HepG2 (cell line): ENCODE measurements around the gene TNFRSF18. TPM values are rescaled to one million over a fixed set of nuclear protein-coding genes. Genes with fewer than 3 reads are reported as not detected.

Experiments used
- ATAC-seq: fragments of 200-7000 bp; cut with Tn5 transposase; 3 replicates; pipeline ENCODE4 v1.9.1; 2020; ENCODE audit warnings: mild to moderate bottlenecking, moderate library complexity
- BruUV-seq: library from RNA; stranded (reverse); fragments of 400-500 nt; replicated peaks from 2 replicates; lab custom pipeline; 2021; lab: Mats Ljungman, UMichigan
- CTCF ChIA-PET: fragments of 300-600 bp; formaldehyde crosslinking; extraction: SDS; loops from one replicate; lab custom pipeline; 2021; ENCODE audit warnings: low total read pairs, inconsistent platforms, low intra/inter-chr PET ratio; lab: Yijun Ruan, JAX
- POLR2A ChIA-PET: fragments of 350-600 bp; sonication (Branson Sonifier 250); formaldehyde crosslinking; loops from one replicate; lab custom pipeline; 2020; ENCODE audit warnings: antibody characterized with exemption, inconsistent platforms; lab: Yijun Ruan, JAX
- DNase-seq: peaks from one replicate; pipeline ENCODE4 v3.0.0-alpha.2; 2015; ENCODE audit warnings: low spot score
- FAIRE-seq: peaks from 3 replicates; lab custom pipeline; 2011; peaks lifted over from hg19 to GRCh38; lab: Jason Lieb, UNC
- H2AFZ ChIP-seq: one replicate; pipeline ENCODE4 v1.6.1; 2011; ENCODE audit warnings: low read length, inconsistent platforms
- H3K27ac ChIP-seq: fragments of 300-600 bp; 3 replicates; pipeline ENCODE4 v1.8.0; 2011; ENCODE audit warnings: mixed run types, mild to moderate bottlenecking, mixed read lengths, low read length, inconsistent platforms; ENCODE audit not compliant: insufficient read depth; ENCODE audit errors: extremely low read length
- H3K27me3 ChIP-seq, 2 experiments: fragments of 200-600 bp in 1 of 2; 2 replicates in 1 of 2; 3 replicates in 1 of 2; pipeline versions ENCODE4 v1.6.0 to v1.8.0; 2011; ENCODE audit warnings: low read length in 2 of 2, mild to moderate bottlenecking in 2 of 2, moderate library complexity in 2 of 2, inconsistent platforms in 1 of 2; ENCODE audit not compliant: insufficient read depth in 2 of 2, control insufficient read depth in 1 of 2
- H3K36me3 ChIP-seq, 2 experiments: fragments of 200-600 bp in 1 of 2; replicated peaks in 1 of 2; 2 replicates in 1 of 2; 3 replicates in 1 of 2; pipeline versions ENCODE4 v1.5.1 to v1.8.0; 2011; ENCODE audit warnings: low read length in 2 of 2, inconsistent platforms in 1 of 2; ENCODE audit not compliant: insufficient read depth in 2 of 2, control insufficient read depth in 1 of 2
- H3K4me1 ChIP-seq: 2 replicates; pipeline ENCODE4 v1.5.1; 2012; ENCODE audit warnings: low read length, inconsistent platforms; ENCODE audit not compliant: insufficient read depth
- H3K4me2 ChIP-seq: 2 replicates; pipeline ENCODE4 v1.6.0; 2011; ENCODE audit warnings: low read depth, low read length, inconsistent platforms
- H3K4me3 ChIP-seq, 3 experiments: fragments of 200-600 bp in 1 of 3; sonication (generic), shearing (Covaris generic) in 1 of 3; replicated peaks in 1 of 3; 2 replicates each; pipeline ENCODE4 v1.5.1; 2011 to 2016; ENCODE audit warnings: low read length in 3 of 3, inconsistent platforms in 2 of 3, low read depth in 2 of 3, mild to moderate bottlenecking in 2 of 3, control low read depth in 1 of 3, mixed read lengths in 1 of 3; ENCODE audit not compliant: insufficient read depth in 1 of 3
- H3K79me2 ChIP-seq: one replicate; pipeline ENCODE4 v1.6.1; 2011; ENCODE audit warnings: low read length, inconsistent platforms; ENCODE audit not compliant: insufficient read depth
- H3K9ac ChIP-seq: 2 replicates; pipeline ENCODE4 v1.6.0; 2011; ENCODE audit warnings: mild to moderate bottlenecking, low read depth, low read length, inconsistent platforms; ENCODE audit not compliant: insufficient read depth
- H3K9me3 ChIP-seq: 2 replicates; pipeline ENCODE4 v1.5.1; 2012; ENCODE audit warnings: mild to moderate bottlenecking, low read length
- H4K20me1 ChIP-seq: 2 replicates; pipeline ENCODE4 v1.6.0; 2011; ENCODE audit warnings: inconsistent platforms, mild to moderate bottlenecking, low read length, moderate library complexity; ENCODE audit not compliant: insufficient read depth
- BRD4 ChIP-seq: sonication (generic); formaldehyde crosslinking; IDR thresholded peaks from 2 replicates; pipeline ENCODE4 v1.4.0; 2020; ENCODE audit warnings: missing genetic modification reagents
- EHMT2 ChIP-seq: fragments of 200-600 bp; sonication (generic); IDR thresholded peaks from 2 replicates; pipeline ENCODE4 v1.7.0; 2017; ENCODE audit warnings: antibody characterized with exemption, low read depth, low read length, borderline replicate concordance
- EP300 ChIP-seq, 3 experiments: sonication (generic) in 1 of 3; formaldehyde crosslinking in 1 of 3; IDR thresholded peaks; 2 replicates each; pipeline versions ENCODE4 v1.5.1 to v1.6.1; 2011 to 2020; ENCODE audit warnings: low read depth in 2 of 3, low read length in 2 of 3, borderline replicate concordance in 1 of 3, improper control_type of control experiment in 1 of 3, mild to moderate bottlenecking in 1 of 3, missing genetic modification reagents in 1 of 3, moderate library complexity in 1 of 3
- GPN1 ChIP-seq: sonication (generic); formaldehyde crosslinking; IDR thresholded peaks from 2 replicates; pipeline ENCODE4 v1.5.1; 2020; ENCODE audit warnings: missing genetic modification reagents, borderline replicate concordance
- GZF1 ChIP-seq: sonication (generic); formaldehyde crosslinking; IDR thresholded peaks from 2 replicates; pipeline ENCODE4 v1.5.1; 2020; ENCODE audit warnings: mild to moderate bottlenecking, missing genetic modification reagents
- IRX3 ChIP-seq: sonication (generic); formaldehyde crosslinking; IDR thresholded peaks from 2 replicates; pipeline ENCODE4 v1.8.1; 2023; ENCODE audit warnings: mild to moderate bottlenecking, low read depth, missing genetic modification reagents, borderline replicate concordance
- KAT8 ChIP-seq: IDR thresholded peaks from 2 replicates; pipeline ENCODE4 v1.6.1; 2016; ENCODE audit warnings: missing genetic modification reagents, missing compliant biosample characterization
- KLF9 ChIP-seq: IDR thresholded peaks from 2 replicates; pipeline ENCODE4 v1.6.1; 2016; ENCODE audit warnings: low read depth
- MXI1 ChIP-seq: IDR thresholded peaks from 3 replicates; pipeline ENCODE4 v1.6.1; 2012; ENCODE audit warnings: low read depth, low read length, inconsistent platforms, borderline replicate concordance
- RAD51 ChIP-seq: fragments of 450-650 bp; IDR thresholded peaks from 2 replicates; pipeline ENCODE4 v1.6.1; 2016; ENCODE audit warnings: borderline replicate concordance
- RNF2 ChIP-seq: fragments of 450-650 bp; conservative IDR thresholded peaks from 2 replicates; pipeline ENCODE4 v1.6.1; 2016; ENCODE audit warnings: low read depth
- TARDBP ChIP-seq: sonication (generic); formaldehyde crosslinking; IDR thresholded peaks from 2 replicates; pipeline ENCODE4 v1.8.0; 2022; ENCODE audit warnings: mild to moderate bottlenecking, missing genetic modification reagents
- ZBTB37 ChIP-seq: sonication (generic); formaldehyde crosslinking; IDR thresholded peaks from 2 replicates; pipeline ENCODE4 v1.4.0; 2020; ENCODE audit warnings: mild to moderate bottlenecking, missing genetic modification reagents
- ZBTB38 ChIP-seq: sonication (generic); formaldehyde crosslinking; IDR thresholded peaks from 2 replicates; pipeline ENCODE4 v1.5.1; 2020; ENCODE audit warnings: mild to moderate bottlenecking, missing genetic modification reagents
- ZMYM4 ChIP-seq: sonication (generic); formaldehyde crosslinking; IDR thresholded peaks from 2 replicates; pipeline ENCODE4 v1.8.1; 2023; ENCODE audit warnings: mild to moderate bottlenecking, missing genetic modification reagents
- ZNF251 ChIP-seq: sonication (generic); formaldehyde crosslinking; IDR thresholded peaks from 2 replicates; pipeline ENCODE4 v1.9.0; 2021; ENCODE audit warnings: mild to moderate bottlenecking, missing genetic modification reagents
- ZNF891 ChIP-seq: sonication (generic); formaldehyde crosslinking; IDR thresholded peaks from 2 replicates; pipeline ENCODE4 v1.5.0; 2020; ENCODE audit warnings: mild to moderate bottlenecking, missing genetic modification reagents
- WGBS: methylation state at CpG from one replicate; pipeline ENCODE4 v1.1.6; 2017; ENCODE audit warnings: low lambda C conversion rate; 5-methylcytosine and 5-hydroxymethylcytosine counted together
- in situ Hi-C: cut with HindIII; loops from 2 replicates; pipeline ENCODE4 v1.10.0; 2017; ENCODE audit warnings: low pct_unique_long_range_greater_than_20kb; ENCODE audit not compliant: extremely low pct_ligation_motif_present
- intact Hi-C: fragments of 100-400 bp; cut with micrococcal nuclease; formaldehyde crosslinking; loops from one replicate; pipeline ENCODE4 v1.10.0; 2022; ENCODE audit not compliant: unreplicated experiment
- polyA plus RNA-seq, 8 experiments: library from polyadenylated mRNA; depleted of rRNA in 3 of 8; stranded (reverse) in 7 of 8; unstranded in 1 of 8; fragments of >200 nt; fragmentation: Illumina TruSeq in 4 of 8; extraction: Trizol in 4 of 8; gene quantifications; 2 replicates each; pipeline versions ENCODE4 v1.2.1 to v1.2.3, GENCODE V29; 2011 to 2016; ENCODE audit warnings: low read depth in 4 of 8, missing spikeins in 1 of 8, mixed read lengths in 1 of 8; ENCODE audit not compliant: insufficient read depth in 1 of 8
- total RNA-seq, 5 experiments: library from RNA; depleted of rRNA; stranded (reverse); fragments of >200 nt; fragmentation: Illumina TruSeq; extraction: Trizol; gene quantifications; 2 replicates each; pipeline ENCODE4 v1.2.3, GENCODE V29; 2016; ENCODE audit warnings: low read depth in 1 of 5
- TF ChIP-seq, protein P1 (sequence below): sonication (generic); formaldehyde crosslinking; IDR thresholded peaks from 2 replicates; pipeline ENCODE4 v1.4.0; 2020; ENCODE audit warnings: mild to moderate bottlenecking, missing genetic modification reagents
- TF ChIP-seq, protein P2 (sequence below): sonication (generic); formaldehyde crosslinking; IDR thresholded peaks from 2 replicates; pipeline ENCODE4 v1.5.0; 2020; ENCODE audit warnings: missing genetic modification reagents, mild to moderate bottlenecking, borderline replicate concordance

TNFRSF18 gene
- total and polyA plus RNA-seq, 2 of the 13 experiments (the other 11 are each of a cell fraction or from before 2014, with no cell fraction given): not detected

DNA sequence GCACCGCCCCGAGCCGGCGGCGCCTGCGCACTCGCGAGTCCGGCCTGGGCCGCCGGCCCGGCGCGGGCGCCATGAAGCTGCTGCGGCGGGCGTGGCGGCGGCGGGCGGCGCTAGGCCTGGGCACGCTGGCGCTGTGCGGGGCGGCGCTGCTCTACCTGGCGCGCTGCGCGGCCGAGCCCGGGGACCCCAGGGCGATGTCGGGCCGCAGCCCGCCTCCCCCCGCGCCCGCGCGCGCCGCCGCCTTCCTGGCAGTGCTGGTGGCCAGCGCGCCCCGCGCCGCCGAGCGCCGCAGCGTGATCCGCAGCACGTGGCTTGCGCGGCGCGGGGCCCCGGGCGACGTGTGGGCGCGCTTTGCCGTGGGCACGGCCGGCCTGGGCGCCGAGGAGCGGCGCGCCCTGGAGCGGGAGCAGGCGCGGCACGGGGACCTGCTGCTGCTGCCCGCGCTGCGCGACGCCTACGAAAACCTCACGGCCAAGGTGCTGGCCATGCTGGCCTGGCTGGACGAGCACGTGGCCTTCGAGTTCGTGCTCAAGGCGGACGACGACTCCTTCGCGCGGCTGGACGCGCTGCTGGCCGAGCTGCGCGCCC, 25.9 kb upstream of the TNFRSF18 start, which contains the start of gene B3GALT6 (continued):
- TF ChIP-seq MXI1 (0 out of 3 replicates have a peak, but pooled peaks have one; percentile 2), ZNF251 (CRISPR knock-in tag) (no peak), ZBTB38 (peak; percentile 1; the same call in 1 of the 2 replicates), ZMYM4 (CRISPR knock-in tag) (0 out of 2 replicates have a peak, but pooled peaks have one; percentile 4), BRD4 (CRISPR knock-in tag) (0 out of 2 replicates have a peak, but pooled peaks have one; percentile 34)
- TF ChIP-seq, all 625 proteins: peak for 11

GRCh38 chr1:1231400-1232207, 25.2 kb upstream of the TNFRSF18 start, which contains the start of gene SDF4:
Gene SDF4 (minus strand): TSS chr1:1232001. CDS start chr1:1228772, 3,229 bp downstream.
- intact Hi-C loops: loop anchor here (5.0 to 10.0 kb wide), 3 partner anchors 57 to 227 kb away; partner anchors contain the start of genes HES4 and TTLL10
- peaks cover 41% of the 10 kb centered on the region for H3K79me2 ChIP-seq
- peak within 1 kb of the TSS; percentile 85 for H3K4me2 ChIP-seq
- in situ Hi-C loops: no loop called here
- CTCF ChIA-PET: interaction anchor here (0.8 to 2.1 kb wide), 3 partner anchors 108 to 110 kb away, joined by 3 to 5 read pairs (median 3); no protein-coding TSS in a partner anchor
- H3K9ac ChIP-seq: peak within 1 kb of the TSS; percentile 98
- no peak within 1 kb of the TSS for H2AFZ ChIP-seq
- DNase-seq (peak; percentile 88), ATAC-seq (peak; percentile 84), FAIRE-seq (peak; percentile 36)
- no peaks in the 10 kb centered on the region for H4K20me1 ChIP-seq
- H3K9me3 ChIP-seq: no peaks in the 10 kb centered on the region
- 0% methylated on average over 5 of the region's 99 CpGs for WGBS
- BruUV-seq: no TSS peak
- H3K27me3 ChIP-seq: no peaks in the 10 kb centered on the region; a peak in 2 of 5 replicates
- POLR2A ChIA-PET: interaction anchor here (0.9 to 2.7 kb wide), 12 partner anchors 8 to 231 kb away, joined by 3 to 25 read pairs (median 6); partner anchors contain the start of genes C1orf159, HES4 and UBE2J2
- H3K4me1 ChIP-seq: peaks cover 58% of the 10 kb centered on the region
- peak within 1 kb of the TSS; percentile 73 to 93 (median 91) for H3K4me3 ChIP-seq
- H3K27ac ChIP-seq: peak within 1 kb of the TSS; percentile 88
- H3K36me3 ChIP-seq: peaks cover 12 to 20% of the 10 kb centered on the region in 2 experiments; a peak in 4 of 5 replicates
- TF ChIP-seq, protein P1, sequence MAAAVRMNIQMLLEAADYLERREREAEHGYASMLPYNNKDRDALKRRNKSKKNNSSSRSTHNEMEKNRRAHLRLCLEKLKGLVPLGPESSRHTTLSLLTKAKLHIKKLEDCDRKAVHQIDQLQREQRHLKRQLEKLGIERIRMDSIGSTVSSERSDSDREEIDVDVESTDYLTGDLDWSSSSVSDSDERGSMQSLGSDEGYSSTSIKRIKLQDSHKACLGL (CRISPR knock-in tag): peak; percentile 69
- TF ChIP-seq ZBTB37 (CRISPR knock-in tag): no peak
- peak; percentile 85 for TF ChIP-seq KAT8
- peak; percentile 61; the same call in 1 of the 2 replicates for TF ChIP-seq RAD51
- no peak for TF ChIP-seq EP300 (IDR thresholded peaks at IDR 0.05; ENCODE audit: low read depth in 2 of 2, low read length in 2 of 2)
- TF ChIP-seq EP300 (CRISPR knock-in tag; IDR thresholded peaks at IDR 0.05; ENCODE audit: borderline replicate concordance): peak; percentile 53; the same call in 1 of the 2 replicates
- no peak for TF ChIP-seq KLF9 (CRISPR knock-in tag)
- peak; percentile 78 for TF ChIP-seq ZNF891 (CRISPR knock-in tag)
- TF ChIP-seq IRX3: no peak; the same call in 1 of the 2 replicates
- TF ChIP-seq, protein P2, sequence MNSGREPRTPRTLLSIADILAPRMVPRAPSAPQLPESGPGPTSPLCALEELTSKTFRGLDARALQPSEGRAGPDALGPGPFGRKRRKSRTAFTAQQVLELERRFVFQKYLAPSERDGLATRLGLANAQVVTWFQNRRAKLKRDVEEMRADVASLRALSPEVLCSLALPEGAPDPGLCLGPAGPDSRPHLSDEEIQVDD: 0 out of 2 replicates have a peak, but pooled peaks have one; percentile 48
- no peak for TF ChIP-seq GPN1 (CRISPR knock-in tag)
- no peak for TF ChIP-seq GZF1
- TF ChIP-seq TARDBP (CRISPR knock-in tag): peak; percentile 44; the same call in 1 of the 2 replicates
- TF ChIP-seq RNF2: peak; percentile 65; the same call in 1 of the 2 replicates
- no peak for TF ChIP-seq EHMT2
